ENCODE measurements around the gene COQ4. TPM values are rescaled to one million over a fixed set of nuclear protein-coding genes. Genes with fewer than 3 reads are reported as not detected.

COQ4 gene
- total RNA-seq, 1 experiment from 2014 or later, result 19.1 TPM

GRCh38 chr9:128358861-128359260 lies 36.2 kb downstream of the COQ4 start:
- ChIA-PET CTCF (interaction anchor here (0.6 kb wide), 1 partner anchor 51 kb away, joined by 6 read pairs; no protein-coding TSS in a partner anchor), POLR2A (no interaction called here)
- DNase-seq (ENCODE audit: low read depth, low spot score), result no peak
- no peak overlapping the region for H3K4me3 ChIP-seq (ENCODE audit: low read depth in 2 of 2, low read length in 2 of 2)
- H3K4me1 ChIP-seq (ENCODE audit: control insufficient read depth, insufficient read depth, low read length), result peaks cover 3% of the 10 kb centered on the region; the same call in 1 of the 2 replicates
- no peak for ATAC-seq
- in situ Hi-C loops (cut with HindIII; ENCODE audit: low pct_unique_long_range_greater_than_20kb, low sequenced_read_pairs) (no loop called here), intact Hi-C loops (cut with micrococcal nuclease; ENCODE audit: unreplicated experiment) (no loop called here)
- TF ChIP-seq SIN3A (IDR thresholded peaks at IDR 0.05; ENCODE audit: borderline replicate concordance, insufficient read depth, low read depth, low read length) (no peak), TCF7L2 (IDR thresholded peaks at IDR 0.05; ENCODE audit: low read depth, low read length) (no peak), POLR2AphosphoS5 (IDR thresholded peaks at IDR 0.05; ENCODE audit: low read depth, low read length) (no peak)
- TF ChIP-seq, protein P1, sequence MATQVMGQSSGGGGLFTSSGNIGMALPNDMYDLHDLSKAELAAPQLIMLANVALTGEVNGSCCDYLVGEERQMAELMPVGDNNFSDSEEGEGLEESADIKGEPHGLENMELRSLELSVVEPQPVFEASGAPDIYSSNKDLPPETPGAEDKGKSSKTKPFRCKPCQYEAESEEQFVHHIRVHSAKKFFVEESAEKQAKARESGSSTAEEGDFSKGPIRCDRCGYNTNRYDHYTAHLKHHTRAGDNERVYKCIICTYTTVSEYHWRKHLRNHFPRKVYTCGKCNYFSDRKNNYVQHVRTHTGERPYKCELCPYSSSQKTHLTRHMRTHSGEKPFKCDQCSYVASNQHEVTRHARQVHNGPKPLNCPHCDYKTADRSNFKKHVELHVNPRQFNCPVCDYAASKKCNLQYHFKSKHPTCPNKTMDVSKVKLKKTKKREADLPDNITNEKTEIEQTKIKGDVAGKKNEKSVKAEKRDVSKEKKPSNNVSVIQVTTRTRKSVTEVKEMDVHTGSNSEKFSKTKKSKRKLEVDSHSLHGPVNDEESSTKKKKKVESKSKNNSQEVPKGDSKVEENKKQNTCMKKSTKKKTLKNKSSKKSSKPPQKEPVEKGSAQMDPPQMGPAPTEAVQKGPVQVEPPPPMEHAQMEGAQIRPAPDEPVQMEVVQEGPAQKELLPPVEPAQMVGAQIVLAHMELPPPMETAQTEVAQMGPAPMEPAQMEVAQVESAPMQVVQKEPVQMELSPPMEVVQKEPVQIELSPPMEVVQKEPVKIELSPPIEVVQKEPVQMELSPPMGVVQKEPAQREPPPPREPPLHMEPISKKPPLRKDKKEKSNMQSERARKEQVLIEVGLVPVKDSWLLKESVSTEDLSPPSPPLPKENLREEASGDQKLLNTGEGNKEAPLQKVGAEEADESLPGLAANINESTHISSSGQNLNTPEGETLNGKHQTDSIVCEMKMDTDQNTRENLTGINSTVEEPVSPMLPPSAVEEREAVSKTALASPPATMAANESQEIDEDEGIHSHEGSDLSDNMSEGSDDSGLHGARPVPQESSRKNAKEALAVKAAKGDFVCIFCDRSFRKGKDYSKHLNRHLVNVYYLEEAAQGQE (IDR thresholded peaks at IDR 0.05; ENCODE audit: insufficient read depth in 1 of 2, low read depth in 2 of 2, low read length in 1 of 2), result no peak
- TF ChIP-seq, protein P2, sequence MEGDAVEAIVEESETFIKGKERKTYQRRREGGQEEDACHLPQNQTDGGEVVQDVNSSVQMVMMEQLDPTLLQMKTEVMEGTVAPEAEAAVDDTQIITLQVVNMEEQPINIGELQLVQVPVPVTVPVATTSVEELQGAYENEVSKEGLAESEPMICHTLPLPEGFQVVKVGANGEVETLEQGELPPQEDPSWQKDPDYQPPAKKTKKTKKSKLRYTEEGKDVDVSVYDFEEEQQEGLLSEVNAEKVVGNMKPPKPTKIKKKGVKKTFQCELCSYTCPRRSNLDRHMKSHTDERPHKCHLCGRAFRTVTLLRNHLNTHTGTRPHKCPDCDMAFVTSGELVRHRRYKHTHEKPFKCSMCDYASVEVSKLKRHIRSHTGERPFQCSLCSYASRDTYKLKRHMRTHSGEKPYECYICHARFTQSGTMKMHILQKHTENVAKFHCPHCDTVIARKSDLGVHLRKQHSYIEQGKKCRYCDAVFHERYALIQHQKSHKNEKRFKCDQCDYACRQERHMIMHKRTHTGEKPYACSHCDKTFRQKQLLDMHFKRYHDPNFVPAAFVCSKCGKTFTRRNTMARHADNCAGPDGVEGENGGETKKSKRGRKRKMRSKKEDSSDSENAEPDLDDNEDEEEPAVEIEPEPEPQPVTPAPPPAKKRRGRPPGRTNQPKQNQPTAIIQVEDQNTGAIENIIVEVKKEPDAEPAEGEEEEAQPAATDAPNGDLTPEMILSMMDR (IDR thresholded peaks at IDR 0.05), result no peak
- H3K36me3 ChIP-seq (ENCODE audit: control insufficient read depth, insufficient read depth, low read length), result no peaks in the 10 kb centered on the region
- no peaks in the 10 kb centered on the region for H3K9me3 ChIP-seq (ENCODE audit: control insufficient read depth, insufficient read depth, low read depth, low read length)
- no peaks in the 10 kb centered on the region for H3K27me3 ChIP-seq (ENCODE audit: control insufficient read depth, insufficient read depth, low read length)
- no peak overlapping the region for H3K27ac ChIP-seq (ENCODE audit: low read length)
- no TSS peak for BruUV-seq (replicated peaks)

- ChIA-PET CTCF (interaction anchor here (0.6 to 1.0 kb wide), 3 partner anchors 36 to 107 kb away, joined by 3 to 13 read pairs (median 3); no protein-coding TSS in a partner anchor), POLR2A (no interaction called here)
- ATAC-seq (no peak), DNase-seq (ENCODE audit: low read depth, low spot score) (no peak)
- intact Hi-C loops (cut with micrococcal nuclease; ENCODE audit: unreplicated experiment), result no loop called here
- Histone ChIP-seq H3K27ac (ENCODE audit: low read length) (no peak overlapping the region), H3K4me1 (ENCODE audit: control insufficient read depth, insufficient read depth, low read length) (peaks cover 3% of the 10 kb centered on the region; the same call in 1 of the 2 replicates), H3K9me3 (ENCODE audit: control insufficient read depth, insufficient read depth, low read depth, low read length) (no peaks in the 10 kb centered on the region), H3K4me3 (ENCODE audit: low read depth in 2 of 2, low read length in 2 of 2) (no peak overlapping the region), H3K27me3 (ENCODE audit: control insufficient read depth, insufficient read depth, low read length) (no peaks in the 10 kb centered on the region), H3K36me3 (ENCODE audit: control insufficient read depth, insufficient read depth, low read length) (no peaks in the 10 kb centered on the region)
- in situ Hi-C loops (cut with HindIII; ENCODE audit: low pct_unique_long_range_greater_than_20kb, low sequenced_read_pairs), result no loop called here
- no TSS peak for BruUV-seq (replicated peaks)
- TF ChIP-seq, protein P1 (IDR thresholded peaks at IDR 0.05; ENCODE audit: insufficient read depth in 1 of 2, low read depth in 2 of 2, low read length in 1 of 2), result no peak
These were observed 38.2 kb downstream of the COQ4 start for GRCh38 chr9:128360826-128361225.

Measured in Panc1 (cell line).